Stimulated activated CD4-positive, alpha-beta T cell treated with anti-CD3 and anti-CD28 coated beads, Interleukin-15, amount 100 ng/mL, for 1 hour (primary cell): ENCODE data around the gene CABP1.
"Not testable (repeated sequence)": the region's sequence is repeated elsewhere in the genome, so short reads cannot be mapped to it uniquely, and the experiment has no call there.

Experiments used
- DNase-seq, 2 donors: peaks; one replicate each; pipeline ENCODE4 v3.0.0-alpha.2; 2020; ENCODE audit warnings: low read depth in 1 of 2, low spot score in 1 of 2

The CABP1 gene

GRCh38 chr12:120663741-120664140, 23.3 kb downstream of the CABP1 start:
- DNase-seq = no peak

DNA sequence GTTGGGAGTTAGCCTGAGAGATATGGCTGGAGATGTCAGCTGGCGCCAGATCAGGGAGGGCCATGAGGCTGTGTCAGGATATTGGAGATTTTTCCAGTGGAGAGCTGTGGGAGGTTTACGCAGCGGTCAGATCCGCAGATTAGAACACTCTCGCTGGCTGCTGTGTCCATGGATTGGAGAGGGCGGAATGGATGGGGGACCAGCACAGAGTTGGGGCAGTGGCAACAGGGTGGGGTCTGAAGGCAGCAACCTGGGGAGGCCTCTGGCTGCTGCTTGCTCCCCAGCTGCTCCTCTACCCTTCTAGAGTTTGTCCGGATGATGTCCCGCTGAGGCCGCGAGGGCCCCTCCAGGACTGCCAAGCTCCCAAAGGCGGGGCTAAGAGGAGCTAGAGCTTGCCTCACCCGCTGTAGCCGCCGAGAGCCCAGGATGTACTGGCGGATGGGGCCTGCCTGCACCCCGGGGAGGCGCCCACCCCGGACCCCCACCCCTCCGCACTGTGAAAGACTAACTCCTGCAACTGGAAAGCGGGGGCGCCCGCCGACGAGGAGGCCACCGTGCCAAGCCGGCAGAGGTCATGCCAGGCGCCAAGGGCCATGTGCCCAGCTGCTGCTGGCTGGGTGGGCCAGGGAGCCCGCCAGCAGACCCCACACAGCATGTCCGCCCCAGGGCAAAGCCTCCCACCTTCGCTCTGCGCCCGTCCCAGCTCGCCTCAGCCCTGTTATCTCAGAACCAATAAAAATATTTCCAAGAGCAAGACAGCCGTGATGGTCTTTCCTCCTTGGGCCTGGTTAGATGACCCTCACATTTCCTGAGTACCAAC, 26.4 kb downstream of the CABP1 start:
- no peak for DNase-seq

- no peak for DNase-seq
These were observed 27.9 kb downstream of the CABP1 start for GRCh38 chr12:120668091-120668867.

DNA sequence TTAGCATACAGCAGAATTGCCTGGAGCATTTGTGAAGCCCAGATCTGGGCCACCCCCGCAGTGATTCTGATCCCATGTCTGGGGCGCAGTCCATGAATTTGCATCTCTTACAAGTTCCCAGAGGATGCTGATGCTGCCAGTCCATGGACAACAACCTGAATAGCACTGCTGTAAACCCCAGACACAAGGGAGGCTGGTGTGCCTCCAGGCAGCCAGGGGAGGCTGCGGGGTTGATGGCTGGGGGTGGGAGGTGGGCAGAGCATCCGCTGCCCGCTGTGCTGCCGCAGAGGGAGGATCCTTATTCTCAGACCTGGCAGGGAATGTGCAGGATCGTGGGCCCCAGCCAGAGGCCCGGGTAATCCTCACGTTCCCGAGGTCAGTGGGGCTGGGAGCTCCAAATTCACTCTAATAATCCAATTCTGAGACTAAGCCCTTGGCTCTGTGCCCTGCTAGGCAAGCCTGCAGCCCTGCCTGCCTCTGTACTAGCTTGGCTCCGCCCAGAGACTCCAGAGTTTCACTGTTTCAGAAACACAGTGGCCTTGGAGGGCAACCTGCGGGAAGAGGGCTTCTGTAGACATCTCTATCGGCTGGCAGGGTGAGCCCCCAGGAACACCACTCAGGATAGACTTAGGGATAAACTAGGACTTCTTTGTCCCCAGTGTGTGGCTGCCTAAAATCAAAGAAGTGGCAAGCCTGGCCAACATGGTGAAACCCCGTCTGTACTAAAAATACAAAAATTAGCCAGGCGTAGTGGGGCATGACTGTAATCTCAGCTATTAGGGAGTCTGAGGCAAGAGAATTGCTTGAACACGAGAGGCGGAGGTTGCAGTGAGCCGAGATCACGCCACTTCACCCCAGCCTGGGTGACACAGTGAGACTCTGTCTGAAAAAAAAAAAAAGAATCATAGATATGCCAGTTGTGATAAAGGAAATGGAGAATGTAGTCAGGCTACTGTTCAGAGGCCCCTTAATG, 28.7 kb downstream of the CABP1 start:
- no peak for DNase-seq

- DNase-seq = not testable (repeated sequence)
These were observed 29.8 kb downstream of the CABP1 start for GRCh38 chr12:120670237-120670636.

- DNase-seq = no peak
These were observed 30.2 kb downstream of the CABP1 start for GRCh38 chr12:120670667-120671066.

DNA sequence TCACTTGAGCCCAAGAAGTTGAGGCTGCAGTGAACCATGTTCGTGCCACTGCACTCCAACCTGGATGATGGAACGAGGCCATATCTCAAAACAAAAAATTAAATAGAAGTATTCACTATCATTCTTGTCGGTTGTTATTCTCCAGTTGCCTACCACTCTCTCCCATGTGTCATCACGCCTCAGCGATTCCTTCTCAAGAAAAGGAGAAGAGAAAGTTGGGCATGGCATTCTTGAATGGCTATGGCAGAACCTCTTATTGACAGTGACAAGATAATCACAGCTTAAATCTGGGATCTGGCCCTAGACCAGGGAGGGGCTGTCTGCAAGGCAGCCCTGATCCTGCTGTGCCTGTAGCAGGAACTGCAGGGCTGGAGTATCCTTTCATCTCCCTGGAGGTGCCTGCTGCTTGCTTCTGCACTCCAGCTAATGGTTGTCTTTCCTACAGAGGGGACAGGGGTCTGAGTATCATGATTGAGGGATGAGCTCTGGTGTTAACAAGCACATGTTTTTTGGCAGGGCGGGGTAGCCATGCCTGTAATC, 33.7 kb downstream of the CABP1 start:
- DNase-seq = no peak

- DNase-seq = no peak
These were observed 37.5 kb downstream of the CABP1 start for GRCh38 chr12:120677765-120678473.

GRCh38 chr12:120678572-120678971, 38.1 kb downstream of the CABP1 start:
- no peak for DNase-seq

GRCh38 chr12:120680165-120680738, 39.8 kb downstream of the CABP1 start:
- DNase-seq = no peak

- DNase-seq = no peak
These were observed 44.1 kb downstream of the CABP1 start for GRCh38 chr12:120684523-120684932.

DNA sequence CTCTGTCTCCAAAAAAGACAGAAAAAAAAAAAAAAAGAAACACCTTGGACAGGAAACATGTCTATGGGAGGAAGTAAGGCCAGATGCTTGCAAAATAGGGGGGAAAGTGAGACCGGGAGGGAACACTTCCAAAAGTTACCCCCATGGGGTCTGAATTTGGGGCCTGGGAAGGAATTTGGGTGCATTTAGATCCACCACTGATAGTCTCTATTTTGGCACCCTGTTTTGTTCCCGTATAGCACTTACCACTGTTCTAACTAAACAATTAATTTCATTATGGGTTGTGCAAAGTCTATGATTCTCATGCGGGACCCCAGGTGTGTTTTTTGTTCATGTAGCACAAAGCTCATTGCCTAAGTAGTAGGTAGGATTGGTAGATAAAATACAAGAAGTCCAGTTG, 45.1 kb downstream of the CABP1 start:
- DNase-seq = no peak

DNA sequence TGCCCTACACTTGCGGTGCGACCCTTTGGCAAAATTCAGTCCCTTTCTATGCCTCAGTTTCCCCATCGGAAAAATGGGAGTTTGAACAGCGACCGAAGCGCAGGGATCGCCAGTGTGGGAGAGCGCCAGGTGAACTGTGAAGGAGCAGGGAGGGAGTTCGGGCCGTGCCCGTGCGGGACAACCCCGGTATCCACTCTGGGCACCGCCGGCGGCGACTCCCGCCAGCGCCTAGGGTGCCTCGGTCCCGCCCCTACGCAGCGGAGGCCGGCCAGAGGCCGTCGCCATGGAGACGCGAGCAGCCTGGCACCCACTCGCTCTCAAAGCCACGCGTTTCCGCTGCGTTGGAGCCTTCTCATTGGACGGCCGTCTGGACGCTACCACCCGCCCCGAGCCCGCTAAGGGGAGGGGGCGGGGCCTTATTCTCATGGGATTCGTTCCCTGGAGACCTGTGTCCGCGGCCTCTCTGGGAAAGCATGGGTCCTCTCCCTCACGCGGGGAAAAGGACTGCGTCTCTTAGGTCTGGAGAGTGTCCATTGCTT, 45.8 kb downstream of the CABP1 start:
- peak; percentile 91 to 92 for DNase-seq

DNA sequence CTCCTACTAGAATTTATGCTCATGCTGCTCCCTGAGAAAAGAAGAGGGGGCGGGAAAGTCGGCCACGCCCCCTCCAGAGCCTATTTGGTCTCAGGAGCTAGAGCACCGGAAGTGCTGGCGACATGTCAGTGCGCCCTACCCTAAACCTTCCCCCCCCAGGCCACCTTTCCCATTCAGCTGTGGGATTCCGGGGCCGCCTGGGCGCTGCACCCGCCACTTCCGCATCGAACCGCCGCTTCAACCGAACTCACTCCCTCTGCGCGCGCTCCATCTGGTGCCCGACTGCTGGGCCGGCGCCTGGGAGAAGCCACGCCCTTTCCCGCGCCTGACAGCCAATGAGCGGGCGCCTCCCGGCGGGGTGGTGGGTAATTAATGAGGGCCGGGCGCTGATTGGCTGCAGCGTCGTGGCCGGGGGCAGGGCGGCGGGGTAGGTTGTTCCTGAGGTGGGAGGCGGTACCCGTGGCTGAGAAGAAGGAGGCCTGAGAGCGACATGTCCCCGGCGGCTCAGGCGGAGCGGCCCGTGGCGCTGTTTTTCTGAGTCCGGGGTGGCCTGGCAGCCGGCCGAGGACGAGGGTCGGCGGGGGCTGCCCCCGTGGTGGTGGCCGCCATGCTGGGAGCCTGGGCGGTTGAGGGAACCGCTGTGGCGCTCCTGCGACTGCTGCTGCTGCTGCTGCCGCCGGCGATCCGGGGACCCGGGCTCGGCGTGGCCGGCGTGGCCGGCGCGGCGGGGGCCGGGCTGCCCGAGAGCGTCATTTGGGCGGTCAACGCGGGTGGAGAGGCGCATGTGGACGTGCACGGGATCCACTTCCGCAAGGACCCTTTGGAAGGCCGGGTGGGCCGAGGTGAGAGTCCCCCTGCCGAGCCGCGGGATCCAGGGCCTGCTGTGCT, 46.5 kb downstream of the CABP1 start, which contains the start of gene MLEC:
MLEC (plus strand) TSS at position 460 of the 888 bp plus-strand sequence; CDS start at position 608, 148 bp downstream.
- peak; percentile 99 for DNase-seq

DNA sequence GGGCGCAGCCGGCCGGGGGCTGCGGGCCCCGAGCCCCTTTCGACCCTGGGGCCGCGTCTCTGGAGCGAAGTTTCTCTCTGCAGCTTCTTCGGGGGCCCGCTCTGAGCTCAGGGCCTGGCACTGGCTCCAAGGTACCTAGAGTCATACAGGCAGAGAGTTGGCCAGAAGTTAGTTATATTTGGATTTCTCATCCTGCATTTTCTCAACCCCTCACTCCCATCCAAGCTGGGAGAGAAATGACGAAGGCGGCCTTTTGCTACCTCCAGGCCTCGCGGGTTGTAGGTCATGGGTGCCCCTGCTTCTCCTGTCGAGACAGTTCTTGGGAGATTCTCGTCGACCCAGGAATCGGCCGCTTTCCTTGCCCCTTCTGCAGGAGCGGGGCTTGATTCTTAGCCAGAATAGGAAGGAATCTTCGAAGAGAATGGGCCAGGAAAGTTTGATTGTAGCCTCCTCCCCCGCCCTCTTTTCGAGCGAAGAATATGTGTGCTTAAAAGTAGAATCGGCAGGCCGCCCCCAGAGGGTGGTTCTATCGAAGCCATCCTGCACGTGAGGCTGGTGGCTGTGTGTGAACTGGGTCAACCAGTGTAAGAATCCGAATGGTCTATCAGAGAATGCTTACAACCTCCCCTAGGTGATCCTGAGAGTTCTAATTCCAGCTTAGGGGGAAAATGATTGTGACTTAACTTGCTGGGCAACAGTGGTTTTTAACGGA, 47.3 kb downstream of the CABP1 start:
- DNase-seq = peak in 1 of 2 donors; percentile 18

DNA sequence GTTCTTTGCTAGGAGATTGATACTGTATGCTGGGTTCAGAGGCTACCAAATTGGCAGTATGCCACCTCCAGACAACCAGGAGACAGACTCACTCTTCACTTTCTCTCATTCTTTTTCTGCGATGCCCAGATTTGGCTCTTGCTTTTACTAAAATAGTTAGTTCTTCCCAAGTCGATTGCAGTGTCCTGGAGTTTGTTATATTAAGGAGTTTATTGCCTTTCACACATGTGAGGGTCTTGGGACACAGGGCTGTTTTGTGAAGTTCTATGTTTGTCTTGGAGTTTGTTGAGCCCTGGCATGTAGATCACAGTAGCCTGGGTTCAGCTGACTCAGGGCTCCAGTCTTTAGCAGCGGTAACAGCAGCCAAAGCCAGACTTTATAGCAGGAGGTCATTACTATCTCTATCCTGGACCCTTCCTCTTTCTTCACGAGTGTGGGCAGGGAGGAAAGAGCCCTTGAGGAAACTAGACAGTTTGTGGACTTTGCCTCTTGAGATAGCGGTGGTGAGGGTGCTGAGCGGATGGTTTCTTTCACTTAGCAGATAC, 48.2 kb downstream of the CABP1 start:
- no peak for DNase-seq

DNA sequence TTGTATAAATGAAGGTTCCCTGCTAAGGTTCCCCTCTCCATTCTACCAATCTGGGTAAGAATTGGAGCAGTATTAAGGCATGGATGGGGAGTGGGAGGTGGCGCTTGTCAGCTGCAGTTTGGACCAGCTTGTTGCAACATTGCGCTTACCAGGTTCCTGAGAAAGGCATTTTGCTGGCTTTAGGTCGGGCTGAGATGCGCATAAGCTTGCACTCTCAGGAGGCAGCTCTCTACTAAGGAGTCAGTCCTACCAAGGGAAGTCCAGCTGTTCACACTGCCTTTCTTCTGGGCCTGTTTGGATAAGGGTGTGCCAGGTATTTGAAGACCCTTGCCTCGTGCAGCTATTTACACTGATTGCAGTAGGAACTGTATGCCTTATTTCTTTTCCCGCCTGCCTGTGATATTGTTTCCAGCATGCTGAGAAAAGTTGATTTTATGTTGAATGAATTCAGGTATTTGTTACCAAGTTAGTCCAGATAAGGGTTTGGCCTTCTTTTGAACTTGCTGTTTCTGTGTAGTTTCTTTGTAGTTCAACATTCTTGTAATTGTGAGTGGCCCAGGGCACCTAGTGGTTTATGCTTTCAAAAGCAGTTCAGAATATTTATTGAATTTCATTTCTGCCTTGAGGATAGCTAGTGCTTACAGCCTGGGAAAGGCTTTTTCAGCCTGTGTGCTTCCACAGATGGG, 49.1 kb downstream of the CABP1 start:
- no peak for DNase-seq
